GM11168 (cell line): ENCODE results near the gene CELF5.
"Not testable (repeated sequence)": the region's sequence is repeated elsewhere in the genome, so short reads cannot be mapped to it uniquely, and the experiment has no call there.

Experiments used
- in situ Hi-C: fragments of 300-500 bp; cut with MboI; formaldehyde crosslinking; loops from one replicate; pipeline ENCODE4 v1.12.0; 2022; ENCODE audit warnings: low sequenced_read_pairs; ENCODE audit not compliant: unreplicated experiment

The CELF5 gene

GRCh38 chr19:3335431-3336350 is 111.2 kb downstream of the CELF5 start:
- in situ Hi-C loops, result no loop called here

GRCh38 chr19:3336351-3336679 is 111.9 kb downstream of the CELF5 start:
- in situ Hi-C loops, result no loop called here

GRCh38 chr19:3336680-3337523 is 112.4 kb downstream of the CELF5 start:
- in situ Hi-C loops, result no loop called here

- in situ Hi-C loops, result no loop called here
Observed at GRCh38 chr19:3338541-3339181, 114.2 kb downstream of the CELF5 start.

GRCh38 chr19:3340340-3340739 is 115.9 kb downstream of the CELF5 start:
- in situ Hi-C loops, result no loop called here

- in situ Hi-C loops, result no loop called here
Observed at GRCh38 chr19:3342246-3342645, 117.8 kb downstream of the CELF5 start.

GRCh38 chr19:3342962-3343361 is 118.5 kb downstream of the CELF5 start:
- in situ Hi-C loops, result not testable (repeated sequence)

- in situ Hi-C loops, result no loop called here
Observed at GRCh38 chr19:3343619-3344502, 119.4 kb downstream of the CELF5 start.

GRCh38 chr19:3344608-3345598 is 120.4 kb downstream of the CELF5 start:
- in situ Hi-C loops, result no loop called here

GRCh38 chr19:3345850-3346460 is 121.5 kb downstream of the CELF5 start:
- in situ Hi-C loops, result no loop called here
